B cell (primary cell): Measurements from ENCODE around the gene ANK3. TPM values are rescaled to one million over a fixed set of nuclear protein-coding genes. Genes with fewer than 3 reads are reported as not detected.

Experiments
- ATAC-seq: fragments of 200-7000 bp; cut with Tn5 transposase; one replicate; pipeline ENCODE4 v1.10.0; 2021; ENCODE audit warnings: low read depth, mild to moderate bottlenecking, moderate number of reproducible peaks, moderate library complexity
- CTCF ChIA-PET: fragments of 350-600 bp; sonication (Branson Sonifier 250); formaldehyde crosslinking; loops from one replicate; lab custom pipeline; 2021; ENCODE audit warnings: antibody characterized with exemption, inconsistent platforms; lab: Charles Lee
- POLR2A ChIA-PET: fragments of 350-600 bp; sonication (Branson Sonifier 250); formaldehyde crosslinking; loops from one replicate; lab custom pipeline; 2021; ENCODE audit warnings: antibody characterized with exemption; lab: Charles Lee
- DNase-seq: peaks from one replicate; pipeline ENCODE4 v3.0.0; 2013
- H2AFZ ChIP-seq: 2 replicates; pipeline ENCODE4 v1.6.1; 2012; ENCODE audit warnings: mild to moderate bottlenecking, low read depth, low read length; ENCODE audit not compliant: insufficient read depth, poor library complexity, severe bottlenecking
- H3K27ac ChIP-seq, 2 donors: 1 replicate in 1 of 2; 2 replicates in 1 of 2; pipeline ENCODE4 v1.5.1; 2012 to 2013; ENCODE audit warnings: low read length in 2 of 2, mild to moderate bottlenecking in 2 of 2, moderate library complexity in 1 of 2
- H3K27me3 ChIP-seq, 4 experiments: fragments of 200-600 bp in 1 of 4; sonication (generic) in 1 of 4; replicated peaks in 1 of 4; 1 replicate in 2 of 4; 2 replicates in 2 of 4; pipeline versions ENCODE4 v1.6.1 to v1.7.0; 2013 to 2016; ENCODE audit warnings: low read length in 3 of 4, mild to moderate bottlenecking in 2 of 4, mixed read lengths in 1 of 4, moderate library complexity in 1 of 4; ENCODE audit not compliant: insufficient read depth in 4 of 4, control insufficient read depth in 3 of 4; ENCODE audit errors: control extremely low read depth in 1 of 4
- H3K36me3 ChIP-seq, 2 experiments: replicated peaks in 1 of 2; 1 replicate in 1 of 2; 2 replicates in 1 of 2; pipeline versions ENCODE4 v1.6.1 to v1.7.1; 2013; ENCODE audit warnings: low read length in 1 of 2; ENCODE audit not compliant: insufficient read depth in 2 of 2, control insufficient read depth in 1 of 2; ENCODE audit errors: control extremely low read depth in 1 of 2, extremely low read depth in 1 of 2
- H3K4me1 ChIP-seq, 2 donors: fragments of 200-600 bp in 1 of 2; sonication (generic) in 1 of 2; 1 replicate in 1 of 2; 2 replicates in 1 of 2; pipeline versions ENCODE4 v1.5.1 to v1.6.1; 2013 to 2017; ENCODE audit warnings: low read length in 2 of 2; ENCODE audit not compliant: control insufficient read depth in 2 of 2, insufficient read depth in 2 of 2
- H3K4me2 ChIP-seq: replicated peaks from 2 replicates; pipeline ENCODE3; 2012; ENCODE audit warnings: mild to moderate bottlenecking, low read depth, low read length; ENCODE audit not compliant: poor library complexity, severe bottlenecking
- H3K4me3 ChIP-seq, 5 experiments: fragments of 200-600 bp in 1 of 5; sonication (generic) in 1 of 5; 1 replicate in 3 of 5; 2 replicates in 2 of 5; pipeline versions ENCODE4 v1.5.1 to v1.7.0; 2011 to 2016; ENCODE audit warnings: low read length in 4 of 5, mild to moderate bottlenecking in 4 of 5, low read depth in 2 of 5, control low read depth in 1 of 5, moderate library complexity in 1 of 5; ENCODE audit not compliant: insufficient read depth in 1 of 5; ENCODE audit errors: control extremely low read depth in 1 of 5, extremely low read depth in 1 of 5
- H3K79me2 ChIP-seq: fragments of 200-600 bp; sonication (generic); one replicate; pipeline ENCODE4 v1.6.0; 2016; ENCODE audit warnings: low read length; ENCODE audit not compliant: control insufficient read depth, insufficient read depth
- H3K9ac ChIP-seq: fragments of 200-600 bp; sonication (generic); 2 replicates; pipeline ENCODE4 v1.6.1; 2017; ENCODE audit warnings: mild to moderate bottlenecking, low read length, moderate library complexity
- H3K9me3 ChIP-seq, 3 donors: one replicate each; pipeline versions ENCODE4 v1.6.1 to v1.7.1; 2013; ENCODE audit warnings: low read length in 2 of 3; ENCODE audit not compliant: control insufficient read depth in 2 of 3, insufficient read depth in 1 of 3; ENCODE audit errors: control extremely low read depth in 1 of 3
- H4K20me1 ChIP-seq: 2 replicates; pipeline ENCODE4 v1.6.0; 2012; ENCODE audit warnings: mild to moderate bottlenecking, low read length; ENCODE audit not compliant: insufficient read depth, control insufficient read depth, poor library complexity, severe bottlenecking
- H3K27ac Mint-ChIP-seq: one replicate; pipeline ENCODE4 v1.8.0; 2021; ENCODE audit warnings: mixed read lengths
- H3K27me3 Mint-ChIP-seq: one replicate; pipeline ENCODE4 v1.8.0; 2021; ENCODE audit warnings: mixed read lengths
- H3K4me1 Mint-ChIP-seq: one replicate; pipeline ENCODE4 v1.8.0; 2021; ENCODE audit warnings: mixed read lengths
- H3K4me3 Mint-ChIP-seq: one replicate; pipeline ENCODE4 v1.8.0; 2021; ENCODE audit warnings: mixed read lengths
- H3K9me3 Mint-ChIP-seq: one replicate; pipeline ENCODE4 v1.8.0; 2022; ENCODE audit warnings: mixed read lengths; ENCODE audit not compliant: insufficient read depth
- EZH2 ChIP-seq: IDR thresholded peaks from 2 replicates; pipeline ENCODE4 v1.6.1; 2012; ENCODE audit warnings: borderline replicate concordance, low read depth, mild to moderate bottlenecking, moderate library complexity, low read length; ENCODE audit not compliant: insufficient read depth, poor library complexity, severe bottlenecking
- WGBS: methylation state at CpG from one replicate; pipeline ENCODE4 v1.1.5; 2013; ENCODE audit warnings: missing lambda C conversion rate; ENCODE audit not compliant: insufficient coverage; 5-methylcytosine and 5-hydroxymethylcytosine counted together
- intact Hi-C: fragments of 100-400 bp; cut with micrococcal nuclease; formaldehyde crosslinking; loops from one replicate; pipeline ENCODE4 v1.10.0; 2022
- polyA plus RNA-seq: library from polyadenylated mRNA; depleted of rRNA; stranded (reverse); fragments of >200 nt; gene quantifications from 2 replicates; pipeline ENCODE4 v1.2.3, GENCODE V29; 2012
- total RNA-seq, 2 donors: library from RNA; stranded (reverse); fragments of 120-200 nt in 1 of 2; gene quantifications; 1 replicate in 1 of 2; 2 replicates in 1 of 2; pipeline versions ENCODE4 v1.2.3 to v1.2.4, GENCODE V29; 2013 to 2022
- TF ChIP-seq, protein P1 (sequence below): fragments of 200-600 bp; IDR thresholded peaks from one replicate; pipeline ENCODE4 v1.8.0; 2022; ENCODE audit warnings: antibody characterized with exemption, mild to moderate bottlenecking

Gene ANK3
- total and polyA plus RNA-seq, 2 donors (not counting 1 experiment from before 2014, with no cell fraction given), result 4.9 to 21.6 TPM

DNA sequence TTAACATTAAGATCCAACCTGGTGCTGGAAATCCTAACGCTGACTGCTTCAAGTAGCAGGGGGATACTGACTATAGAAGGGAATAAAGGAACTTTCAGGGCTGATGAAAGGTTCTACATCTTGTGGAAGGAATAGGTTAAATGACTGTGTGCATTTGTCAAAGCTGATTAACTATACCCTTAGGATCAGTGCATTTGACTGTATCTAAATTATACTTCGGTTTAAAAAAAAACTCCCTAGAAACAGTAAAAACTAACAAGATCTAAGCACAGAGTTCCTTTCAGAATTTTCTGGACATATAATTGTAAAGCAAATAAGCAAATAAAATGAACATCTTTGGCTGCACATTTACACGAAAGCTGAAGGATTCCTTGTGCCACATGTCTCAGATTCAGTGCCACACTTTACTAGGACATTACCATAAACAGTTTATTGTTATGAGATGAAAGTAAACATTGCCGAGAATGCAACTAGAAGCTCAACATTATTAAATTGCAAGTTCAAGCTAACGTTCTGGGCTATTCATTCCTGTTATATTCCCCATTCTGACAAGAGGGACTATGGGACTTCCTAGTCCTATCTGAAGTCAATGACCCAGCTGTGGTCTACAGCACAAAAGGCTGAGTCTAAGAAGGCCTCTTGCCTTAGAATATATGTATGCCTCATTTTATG lies 20.7 kb downstream of the ANK3 start:
- Mint-ChIP-seq H3K4me3 (no peak overlapping the region), H3K27me3 (peaks cover 7% of the 10 kb centered on the region), H3K27ac (no peak overlapping the region), H3K9me3 (no peaks in the 10 kb centered on the region), H3K4me1 (peaks cover 2% of the 10 kb centered on the region)
- POLR2A ChIA-PET, result no interaction called here
- no CpG with 5 or more reads among the region's 5 CpGs for WGBS
- Histone ChIP-seq H3K9me3 (no peaks in the 10 kb centered on the region), H3K4me3 (no peak overlapping the region), H3K36me3 (no peaks in the 10 kb centered on the region), H4K20me1 (no peaks in the 10 kb centered on the region), H3K27ac (no peak overlapping the region), H2AFZ (no peak overlapping the region), H3K4me1 (no peaks in the 10 kb centered on the region), H3K27me3 (no peaks in the 10 kb centered on the region), H3K9ac (no peak overlapping the region), H3K4me2 (no peak overlapping the region), H3K79me2 (no peaks in the 10 kb centered on the region)
- DNase-seq (no peak), ATAC-seq (no peak)
- intact Hi-C loops, result no loop called here
- TF ChIP-seq EZH2, result no peak
- TF ChIP-seq, protein P1, sequence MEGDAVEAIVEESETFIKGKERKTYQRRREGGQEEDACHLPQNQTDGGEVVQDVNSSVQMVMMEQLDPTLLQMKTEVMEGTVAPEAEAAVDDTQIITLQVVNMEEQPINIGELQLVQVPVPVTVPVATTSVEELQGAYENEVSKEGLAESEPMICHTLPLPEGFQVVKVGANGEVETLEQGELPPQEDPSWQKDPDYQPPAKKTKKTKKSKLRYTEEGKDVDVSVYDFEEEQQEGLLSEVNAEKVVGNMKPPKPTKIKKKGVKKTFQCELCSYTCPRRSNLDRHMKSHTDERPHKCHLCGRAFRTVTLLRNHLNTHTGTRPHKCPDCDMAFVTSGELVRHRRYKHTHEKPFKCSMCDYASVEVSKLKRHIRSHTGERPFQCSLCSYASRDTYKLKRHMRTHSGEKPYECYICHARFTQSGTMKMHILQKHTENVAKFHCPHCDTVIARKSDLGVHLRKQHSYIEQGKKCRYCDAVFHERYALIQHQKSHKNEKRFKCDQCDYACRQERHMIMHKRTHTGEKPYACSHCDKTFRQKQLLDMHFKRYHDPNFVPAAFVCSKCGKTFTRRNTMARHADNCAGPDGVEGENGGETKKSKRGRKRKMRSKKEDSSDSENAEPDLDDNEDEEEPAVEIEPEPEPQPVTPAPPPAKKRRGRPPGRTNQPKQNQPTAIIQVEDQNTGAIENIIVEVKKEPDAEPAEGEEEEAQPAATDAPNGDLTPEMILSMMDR, result no peak
- CTCF ChIA-PET, result no interaction called here

GRCh38 chr10:60367901-60368300 lies 21.8 kb downstream of the ANK3 start:
- ATAC-seq (no peak), DNase-seq (no peak)
- ChIA-PET POLR2A (no interaction called here), CTCF (no interaction called here)
- Histone ChIP-seq H2AFZ (no peak overlapping the region), H3K27ac (no peak overlapping the region), H3K4me1 (peaks cover 0 to 6% of the 10 kb centered on the region in 2 donors), H3K36me3 (no peaks in the 10 kb centered on the region), H4K20me1 (no peaks in the 10 kb centered on the region), H3K4me2 (no peak overlapping the region), H3K9me3 (no peaks in the 10 kb centered on the region), H3K79me2 (no peaks in the 10 kb centered on the region), H3K27me3 (no peaks in the 10 kb centered on the region), H3K9ac (no peak overlapping the region), H3K4me3 (no peak overlapping the region)
- Mint-ChIP-seq H3K27ac (no peak overlapping the region), H3K27me3 (peaks cover 7% of the 10 kb centered on the region), H3K4me1 (peaks cover 7% of the 10 kb centered on the region), H3K9me3 (no peaks in the 10 kb centered on the region), H3K4me3 (no peak overlapping the region)
- TF ChIP-seq EZH2, result no peak
- TF ChIP-seq, protein P1, result no peak
- intact Hi-C loops, result no loop called here
- no CpG with 5 or more reads among the region's 1 CpG for WGBS
